ENCODE measurements around the gene BANK1. TPM values are rescaled to one million over a fixed set of nuclear protein-coding genes. Genes with fewer than 3 reads are reported as not detected.

The BANK1 gene
- total and polyA plus RNA-seq, 2 of the 4 experiments (the other 2 are of a cell fraction) = under 0.01 to 0.51 TPM

DNA sequence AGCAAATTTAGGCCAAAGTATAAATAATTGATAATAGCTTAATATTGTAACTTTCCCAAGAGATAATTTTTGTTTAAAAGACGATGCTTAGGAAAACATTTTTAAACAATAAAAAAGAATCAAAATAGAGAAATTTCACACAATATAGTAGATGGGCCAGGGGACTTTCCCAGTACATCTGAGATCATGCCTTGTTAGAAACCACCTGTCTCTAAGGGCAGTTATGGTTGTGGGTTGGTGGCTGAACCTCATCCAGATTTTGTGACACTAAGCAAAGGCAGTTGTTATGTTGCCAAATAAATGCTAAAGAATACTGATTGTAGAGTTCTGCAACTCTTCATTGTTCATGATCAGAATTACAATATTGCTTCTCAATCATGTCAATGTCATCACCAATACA lies 270.6 kb downstream of the BANK1 start:
- Histone ChIP-seq H4K20me1 (ENCODE audit: insufficient read depth, low read length) (no peaks in the 10 kb centered on the region), H3K27ac (ENCODE audit: insufficient read depth, low read length) (no peak overlapping the region), H2AK9ac (replicated peaks; ENCODE audit: low read depth, low read length, poor library complexity) (no peak overlapping the region), H2BK120ac (ENCODE audit: low read depth, low read length) (no peak overlapping the region), H3K36me3 (ENCODE audit: control insufficient read depth, insufficient read depth, low read length) (no peaks in the 10 kb centered on the region), H3K4me3 (ENCODE audit: insufficient read depth, low read depth, low read length) (no peak overlapping the region), H3K56ac (ENCODE audit: extremely low read depth, insufficient read depth, low read length) (no peak overlapping the region), H3K23ac (ENCODE audit: low read depth, low read length) (no peak overlapping the region), H4K5ac (ENCODE audit: low read depth, low read length) (no peak overlapping the region), H3K14ac (replicated peaks; ENCODE audit: low read depth, low read length) (no peak overlapping the region), H3K9me1 (ENCODE audit: insufficient read depth, low read length) (no peaks in the 10 kb centered on the region), H2BK15ac (ENCODE audit: low read depth, low read length) (no peak overlapping the region), H3K4me1 (ENCODE audit: control insufficient read depth, insufficient read depth, low read length) (no peaks in the 10 kb centered on the region), H3K18ac (ENCODE audit: low read depth, low read length) (no peak overlapping the region), H3K9ac (ENCODE audit: low read depth, low read length) (no peak overlapping the region), H3K27me3 (ENCODE audit: control insufficient read depth, insufficient read depth, low read length) (no peaks in the 10 kb centered on the region), H3K4me2 (ENCODE audit: low read depth, low read length) (no peak overlapping the region), H2AK5ac (ENCODE audit: low read depth, low read length) (no peak overlapping the region), H3K79me1 (ENCODE audit: low read depth in 1 of 2, low read length in 2 of 2) (no peaks in the 10 kb centered on the region), H3K9me3 (ENCODE audit: control insufficient read depth, insufficient read depth, low read length) (no peaks in the 10 kb centered on the region), H2BK5ac (ENCODE audit: low read depth, low read length, poor library complexity, severe bottlenecking) (no peak overlapping the region), H2AFZ (replicated peaks; ENCODE audit: low read length, poor library complexity) (no peak overlapping the region), H4K91ac (ENCODE audit: insufficient read depth, low read depth, low read length) (no peak overlapping the region), H4K8ac (ENCODE audit: low read depth in 2 of 2, low read length in 2 of 2) (no peak overlapping the region), H2BK20ac (ENCODE audit: low read depth, low read length) (no peak overlapping the region), H3K4ac (ENCODE audit: low read depth, low read length) (no peak overlapping the region)
- dilution Hi-C loops (cut with HindIII; ENCODE audit: low sequenced_read_pairs, unreplicated experiment) = no loop called here
- DNase-seq = no peak
- TF ChIP-seq CEBPB (IDR thresholded peaks at IDR 0.05; ENCODE audit: low read depth, low read length) (no peak), BHLHE40 (IDR thresholded peaks at IDR 0.05; ENCODE audit: low read depth, low read length) (no peak), RFX5 (IDR thresholded peaks at IDR 0.05; ENCODE audit: low read depth, low read length) (no peak), CHD1 (IDR thresholded peaks at IDR 0.05; ENCODE audit: low read depth, low read length) (no peak), RAD21 (IDR thresholded peaks at IDR 0.05; ENCODE audit: low read length) (no peak), POLR2A (IDR thresholded peaks at IDR 0.05; ENCODE audit: low read depth, low read length) (no peak)
- TF ChIP-seq, protein P1, sequence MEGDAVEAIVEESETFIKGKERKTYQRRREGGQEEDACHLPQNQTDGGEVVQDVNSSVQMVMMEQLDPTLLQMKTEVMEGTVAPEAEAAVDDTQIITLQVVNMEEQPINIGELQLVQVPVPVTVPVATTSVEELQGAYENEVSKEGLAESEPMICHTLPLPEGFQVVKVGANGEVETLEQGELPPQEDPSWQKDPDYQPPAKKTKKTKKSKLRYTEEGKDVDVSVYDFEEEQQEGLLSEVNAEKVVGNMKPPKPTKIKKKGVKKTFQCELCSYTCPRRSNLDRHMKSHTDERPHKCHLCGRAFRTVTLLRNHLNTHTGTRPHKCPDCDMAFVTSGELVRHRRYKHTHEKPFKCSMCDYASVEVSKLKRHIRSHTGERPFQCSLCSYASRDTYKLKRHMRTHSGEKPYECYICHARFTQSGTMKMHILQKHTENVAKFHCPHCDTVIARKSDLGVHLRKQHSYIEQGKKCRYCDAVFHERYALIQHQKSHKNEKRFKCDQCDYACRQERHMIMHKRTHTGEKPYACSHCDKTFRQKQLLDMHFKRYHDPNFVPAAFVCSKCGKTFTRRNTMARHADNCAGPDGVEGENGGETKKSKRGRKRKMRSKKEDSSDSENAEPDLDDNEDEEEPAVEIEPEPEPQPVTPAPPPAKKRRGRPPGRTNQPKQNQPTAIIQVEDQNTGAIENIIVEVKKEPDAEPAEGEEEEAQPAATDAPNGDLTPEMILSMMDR (conservative IDR thresholded peaks at IDR 0.05; ENCODE audit: low read depth, low read length) = no peak
- TF ChIP-seq, protein P2, sequence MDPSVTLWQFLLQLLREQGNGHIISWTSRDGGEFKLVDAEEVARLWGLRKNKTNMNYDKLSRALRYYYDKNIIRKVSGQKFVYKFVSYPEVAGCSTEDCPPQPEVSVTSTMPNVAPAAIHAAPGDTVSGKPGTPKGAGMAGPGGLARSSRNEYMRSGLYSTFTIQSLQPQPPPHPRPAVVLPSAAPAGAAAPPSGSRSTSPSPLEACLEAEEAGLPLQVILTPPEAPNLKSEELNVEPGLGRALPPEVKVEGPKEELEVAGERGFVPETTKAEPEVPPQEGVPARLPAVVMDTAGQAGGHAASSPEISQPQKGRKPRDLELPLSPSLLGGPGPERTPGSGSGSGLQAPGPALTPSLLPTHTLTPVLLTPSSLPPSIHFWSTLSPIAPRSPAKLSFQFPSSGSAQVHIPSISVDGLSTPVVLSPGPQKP (IDR thresholded peaks at IDR 0.05; ENCODE audit: borderline replicate concordance, low read depth, low read length) = no peak
- TF ChIP-seq, protein P3, sequence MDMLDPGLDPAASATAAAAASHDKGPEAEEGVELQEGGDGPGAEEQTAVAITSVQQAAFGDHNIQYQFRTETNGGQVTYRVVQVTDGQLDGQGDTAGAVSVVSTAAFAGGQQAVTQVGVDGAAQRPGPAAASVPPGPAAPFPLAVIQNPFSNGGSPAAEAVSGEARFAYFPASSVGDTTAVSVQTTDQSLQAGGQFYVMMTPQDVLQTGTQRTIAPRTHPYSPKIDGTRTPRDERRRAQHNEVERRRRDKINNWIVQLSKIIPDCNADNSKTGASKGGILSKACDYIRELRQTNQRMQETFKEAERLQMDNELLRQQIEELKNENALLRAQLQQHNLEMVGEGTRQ (IDR thresholded peaks at IDR 0.05; ENCODE audit: low read depth, low read length) = no peak
- POLR2A ChIA-PET (ENCODE audit: unreplicated experiment) = no interaction called here
- WGBS, 2 experiments (ENCODE audit: extremely low coverage in 2 of 2, insufficient read length in 1 of 2) = no CpG with 5 or more reads among the region's 1 CpG
- no peak for ATAC-seq (ENCODE audit: low read depth)
- BruUV-seq (replicated peaks) = no TSS peak
- intact Hi-C loops (cut with micrococcal nuclease) = no loop called here
- CTCF ChIA-PET = interaction anchor here (1.2 kb wide), 1 partner anchor 18 kb away, joined by 3 read pairs; no protein-coding TSS in a partner anchor
- in situ Hi-C loops (cut with MboI; ENCODE audit: low sequenced_read_pairs) = no loop called here
